ENCODE data around the gene SLFN5.

DNA sequence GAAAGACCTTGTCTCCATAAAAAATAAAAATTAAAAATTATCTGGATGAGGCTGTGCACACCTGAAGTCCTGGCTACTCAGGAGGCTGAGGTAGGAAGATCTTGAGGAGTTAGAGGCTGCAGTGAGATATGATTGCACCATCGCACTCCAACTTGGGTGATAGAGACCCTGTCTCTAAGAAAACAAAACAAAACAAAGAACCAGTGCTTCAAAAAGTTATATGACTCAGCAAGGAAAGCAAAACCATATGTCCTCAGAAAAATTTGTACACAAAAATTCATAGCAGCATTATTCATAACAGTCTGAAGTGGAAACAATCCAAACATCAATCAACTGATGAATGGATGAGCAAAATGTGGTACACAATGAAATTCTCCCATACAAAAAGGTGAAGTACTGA, 48.9 kb downstream of the SLFN5 start:
- TF ChIP-seq, protein P1, sequence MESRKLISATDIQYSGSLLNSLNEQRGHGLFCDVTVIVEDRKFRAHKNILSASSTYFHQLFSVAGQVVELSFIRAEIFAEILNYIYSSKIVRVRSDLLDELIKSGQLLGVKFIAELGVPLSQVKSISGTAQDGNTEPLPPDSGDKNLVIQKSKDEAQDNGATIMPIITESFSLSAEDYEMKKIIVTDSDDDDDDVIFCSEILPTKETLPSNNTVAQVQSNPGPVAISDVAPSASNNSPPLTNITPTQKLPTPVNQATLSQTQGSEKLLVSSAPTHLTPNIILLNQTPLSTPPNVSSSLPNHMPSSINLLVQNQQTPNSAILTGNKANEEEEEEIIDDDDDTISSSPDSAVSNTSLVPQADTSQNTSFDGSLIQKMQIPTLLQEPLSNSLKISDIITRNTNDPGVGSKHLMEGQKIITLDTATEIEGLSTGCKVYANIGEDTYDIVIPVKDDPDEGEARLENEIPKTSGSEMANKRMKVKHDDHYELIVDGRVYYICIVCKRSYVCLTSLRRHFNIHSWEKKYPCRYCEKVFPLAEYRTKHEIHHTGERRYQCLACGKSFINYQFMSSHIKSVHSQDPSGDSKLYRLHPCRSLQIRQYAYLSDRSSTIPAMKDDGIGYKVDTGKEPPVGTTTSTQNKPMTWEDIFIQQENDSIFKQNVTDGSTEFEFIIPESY (IDR thresholded peaks at IDR 0.05), result no peak
- TF ChIP-seq, protein P2, sequence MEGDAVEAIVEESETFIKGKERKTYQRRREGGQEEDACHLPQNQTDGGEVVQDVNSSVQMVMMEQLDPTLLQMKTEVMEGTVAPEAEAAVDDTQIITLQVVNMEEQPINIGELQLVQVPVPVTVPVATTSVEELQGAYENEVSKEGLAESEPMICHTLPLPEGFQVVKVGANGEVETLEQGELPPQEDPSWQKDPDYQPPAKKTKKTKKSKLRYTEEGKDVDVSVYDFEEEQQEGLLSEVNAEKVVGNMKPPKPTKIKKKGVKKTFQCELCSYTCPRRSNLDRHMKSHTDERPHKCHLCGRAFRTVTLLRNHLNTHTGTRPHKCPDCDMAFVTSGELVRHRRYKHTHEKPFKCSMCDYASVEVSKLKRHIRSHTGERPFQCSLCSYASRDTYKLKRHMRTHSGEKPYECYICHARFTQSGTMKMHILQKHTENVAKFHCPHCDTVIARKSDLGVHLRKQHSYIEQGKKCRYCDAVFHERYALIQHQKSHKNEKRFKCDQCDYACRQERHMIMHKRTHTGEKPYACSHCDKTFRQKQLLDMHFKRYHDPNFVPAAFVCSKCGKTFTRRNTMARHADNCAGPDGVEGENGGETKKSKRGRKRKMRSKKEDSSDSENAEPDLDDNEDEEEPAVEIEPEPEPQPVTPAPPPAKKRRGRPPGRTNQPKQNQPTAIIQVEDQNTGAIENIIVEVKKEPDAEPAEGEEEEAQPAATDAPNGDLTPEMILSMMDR (IDR thresholded peaks at IDR 0.05; ENCODE audit: low read depth, low read length, missing input control), result no peak
- TF ChIP-seq, protein P3, sequence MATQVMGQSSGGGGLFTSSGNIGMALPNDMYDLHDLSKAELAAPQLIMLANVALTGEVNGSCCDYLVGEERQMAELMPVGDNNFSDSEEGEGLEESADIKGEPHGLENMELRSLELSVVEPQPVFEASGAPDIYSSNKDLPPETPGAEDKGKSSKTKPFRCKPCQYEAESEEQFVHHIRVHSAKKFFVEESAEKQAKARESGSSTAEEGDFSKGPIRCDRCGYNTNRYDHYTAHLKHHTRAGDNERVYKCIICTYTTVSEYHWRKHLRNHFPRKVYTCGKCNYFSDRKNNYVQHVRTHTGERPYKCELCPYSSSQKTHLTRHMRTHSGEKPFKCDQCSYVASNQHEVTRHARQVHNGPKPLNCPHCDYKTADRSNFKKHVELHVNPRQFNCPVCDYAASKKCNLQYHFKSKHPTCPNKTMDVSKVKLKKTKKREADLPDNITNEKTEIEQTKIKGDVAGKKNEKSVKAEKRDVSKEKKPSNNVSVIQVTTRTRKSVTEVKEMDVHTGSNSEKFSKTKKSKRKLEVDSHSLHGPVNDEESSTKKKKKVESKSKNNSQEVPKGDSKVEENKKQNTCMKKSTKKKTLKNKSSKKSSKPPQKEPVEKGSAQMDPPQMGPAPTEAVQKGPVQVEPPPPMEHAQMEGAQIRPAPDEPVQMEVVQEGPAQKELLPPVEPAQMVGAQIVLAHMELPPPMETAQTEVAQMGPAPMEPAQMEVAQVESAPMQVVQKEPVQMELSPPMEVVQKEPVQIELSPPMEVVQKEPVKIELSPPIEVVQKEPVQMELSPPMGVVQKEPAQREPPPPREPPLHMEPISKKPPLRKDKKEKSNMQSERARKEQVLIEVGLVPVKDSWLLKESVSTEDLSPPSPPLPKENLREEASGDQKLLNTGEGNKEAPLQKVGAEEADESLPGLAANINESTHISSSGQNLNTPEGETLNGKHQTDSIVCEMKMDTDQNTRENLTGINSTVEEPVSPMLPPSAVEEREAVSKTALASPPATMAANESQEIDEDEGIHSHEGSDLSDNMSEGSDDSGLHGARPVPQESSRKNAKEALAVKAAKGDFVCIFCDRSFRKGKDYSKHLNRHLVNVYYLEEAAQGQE (IDR thresholded peaks at IDR 0.05), result no peak
- TF ChIP-seq YY1 (IDR thresholded peaks at IDR 0.05) (no peak), GABPA (IDR thresholded peaks at IDR 0.05 in 1 of 2, conservative IDR thresholded peaks at IDR 0.05 in 1 of 2) (no peak), SP1 (IDR thresholded peaks at IDR 0.05) (no peak), RAD21 (IDR thresholded peaks at IDR 0.05) (no peak), TAF1 (conservative IDR thresholded peaks at IDR 0.05) (no peak), JUND (IDR thresholded peaks at IDR 0.05) (no peak), RXRA (IDR thresholded peaks at IDR 0.05) (no peak), EGR1 (IDR thresholded peaks at IDR 0.05; ENCODE audit: low read depth in 2 of 2) (no peak)
- TF ChIP-seq, protein P4, sequence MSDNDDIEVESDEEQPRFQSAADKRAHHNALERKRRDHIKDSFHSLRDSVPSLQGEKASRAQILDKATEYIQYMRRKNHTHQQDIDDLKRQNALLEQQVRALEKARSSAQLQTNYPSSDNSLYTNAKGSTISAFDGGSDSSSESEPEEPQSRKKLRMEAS (IDR thresholded peaks at IDR 0.05), result no peak
